ENCODE results near the gene POLR3E.

- TF ChIP-seq CTCF (IDR thresholded peaks at IDR 0.05) (no peak), POLR2A (IDR thresholded peaks at IDR 0.05) (no peak), POLR2AphosphoS5 (IDR thresholded peaks at IDR 0.05) (no peak)
Observed at GRCh38 chr16:22322021-22322471, 24.8 kb downstream of the POLR3E start.

Measured in breast epithelium (tissue), 3 donors.